Pons (tissue), 1 donor: ENCODE measurements around the gene CD44.
A peak's percentile ranks its signal among the peaks of the same experiment; 100 is the strongest.

Experiments used
- DNase-seq: peaks from one replicate; pipeline ENCODE4 v3.0.0-alpha.2; 2016; ENCODE audit warnings: low spot score

Gene CD44

GRCh38 chr11:35112056-35112845 is 26.7 kb upstream of the CD44 start:
- DNase-seq, result no peak

- DNase-seq, result no peak
These were observed 26.2 kb upstream of the CD44 start for GRCh38 chr11:35112846-35113105.

- no peak for DNase-seq
These were observed 23.9 kb upstream of the CD44 start for GRCh38 chr11:35114906-35115687.

- DNase-seq, result no peak
These were observed 23.3 kb upstream of the CD44 start for GRCh38 chr11:35115688-35116030.

- DNase-seq, result no peak
These were observed 22.7 kb upstream of the CD44 start for GRCh38 chr11:35116245-35116644.

GRCh38 chr11:35116762-35117640 is 22.0 kb upstream of the CD44 start:
- DNase-seq, result no peak

- DNase-seq, result no peak
These were observed 20.1 kb upstream of the CD44 start for GRCh38 chr11:35118906-35119305.

- no peak for DNase-seq
These were observed 17.6 kb upstream of the CD44 start for GRCh38 chr11:35121326-35121865.

GRCh38 chr11:35122308-35122707 is 16.7 kb upstream of the CD44 start:
- no peak for DNase-seq

- DNase-seq, result no peak
These were observed 12.7 kb upstream of the CD44 start for GRCh38 chr11:35126000-35126878.

- DNase-seq, result no peak
These were observed 11.9 kb upstream of the CD44 start for GRCh38 chr11:35126879-35127581.

- DNase-seq, result no peak
These were observed 11.4 kb upstream of the CD44 start for GRCh38 chr11:35127619-35128018.

- no peak for DNase-seq
These were observed 7.9 kb upstream of the CD44 start for GRCh38 chr11:35131094-35131493.

GRCh38 chr11:35131886-35132285 is 7.1 kb upstream of the CD44 start:
- no peak for DNase-seq

GRCh38 chr11:35133656-35134055 is 5.3 kb upstream of the CD44 start:
- no peak for DNase-seq

GRCh38 chr11:35134403-35135148 is 4.4 kb upstream of the CD44 start:
- DNase-seq, result no peak

GRCh38 chr11:35135222-35135621 is 3.7 kb upstream of the CD44 start:
- no peak for DNase-seq

GRCh38 chr11:35136311-35136710 is 2.7 kb upstream of the CD44 start:
- DNase-seq, result no peak

- no peak for DNase-seq
These were observed 913 bp upstream of the CD44 start for GRCh38 chr11:35138058-35138457.

GRCh38 chr11:35138606-35138942 is 397 bp upstream of the CD44 start:
- DNase-seq, result peak; percentile 17
